ENCODE data around the gene SERPINI2.

Gene SERPINI2

GRCh38 chr3:167480748-167481147, 6.9 kb upstream of the SERPINI2 start (continued):
- TF ChIP-seq POU6F1 (CRISPR knock-in tag; IDR thresholded peaks at IDR 0.05; ENCODE audit: borderline replicate concordance, low read depth) (no peak), GLIS3 (CRISPR knock-in tag; IDR thresholded peaks at IDR 0.05) (no peak), PATZ1 (CRISPR knock-in tag; IDR thresholded peaks at IDR 0.05; ENCODE audit: borderline replicate concordance) (no peak), ZFP3 (CRISPR knock-in tag; IDR thresholded peaks at IDR 0.05) (no peak), ARNTL (CRISPR knock-in tag; IDR thresholded peaks at IDR 0.05; ENCODE audit: borderline replicate concordance, low read depth) (no peak)

- TF ChIP-seq PATZ1 (CRISPR knock-in tag; IDR thresholded peaks at IDR 0.05; ENCODE audit: borderline replicate concordance) (no peak), GLIS3 (CRISPR knock-in tag; IDR thresholded peaks at IDR 0.05) (no peak), ZFP3 (CRISPR knock-in tag; IDR thresholded peaks at IDR 0.05) (no peak), TOX (CRISPR knock-in tag; IDR thresholded peaks at IDR 0.05; ENCODE audit: borderline replicate concordance) (no peak), CSRNP3 (CRISPR knock-in tag; IDR thresholded peaks at IDR 0.05) (no peak), ISL1 (CRISPR knock-in tag; IDR thresholded peaks at IDR 0.05) (no peak), OSR1 (CRISPR knock-in tag; IDR thresholded peaks at IDR 0.05) (no peak), TCF4 (CRISPR knock-in tag; IDR thresholded peaks at IDR 0.05; ENCODE audit: borderline replicate concordance) (no peak), ZFP30 (CRISPR knock-in tag; IDR thresholded peaks at IDR 0.05) (no peak), CREB5 (CRISPR knock-in tag; IDR thresholded peaks at IDR 0.05; ENCODE audit: low read depth) (no peak), SNAI2 (CRISPR knock-in tag; IDR thresholded peaks at IDR 0.05) (no peak), RARB (CRISPR knock-in tag; IDR thresholded peaks at IDR 0.05) (no peak), PPARA (CRISPR knock-in tag; IDR thresholded peaks at IDR 0.05; ENCODE audit: borderline replicate concordance) (no peak), BACH2 (CRISPR knock-in tag; IDR thresholded peaks at IDR 0.05; ENCODE audit: borderline replicate concordance) (no peak), ZNF565 (CRISPR knock-in tag; conservative IDR thresholded peaks at IDR 0.05; ENCODE audit: low read depth) (no peak), ESRRG (CRISPR knock-in tag; IDR thresholded peaks at IDR 0.05) (no peak), TSHZ2 (CRISPR knock-in tag; IDR thresholded peaks at IDR 0.05) (no peak), ZNF70 (CRISPR knock-in tag; IDR thresholded peaks at IDR 0.05) (no peak), ZC3H10 (CRISPR knock-in tag; IDR thresholded peaks at IDR 0.05) (no peak), ARNTL (CRISPR knock-in tag; IDR thresholded peaks at IDR 0.05; ENCODE audit: borderline replicate concordance, low read depth) (no peak)
- no peak for ATAC-seq
These were observed 4.5 kb downstream of the SERPINI2 start for GRCh38 chr3:167469381-167469780.

All from SK-N-SH treated with all-trans-retinoic acid at 6 μM for 48 hours (cell line).